ENCODE results near the gene FAM210A.

FAM210A gene

GRCh38 chr18:13760047-13760446 is 33.7 kb upstream of the FAM210A start:
- Histone ChIP-seq H3K36me3 (ENCODE audit: insufficient read depth, low read length) (peaks cover 67% of the 10 kb centered on the region), H3K4me1 (ENCODE audit: insufficient read depth, low read length, severe bottlenecking) (no peaks in the 10 kb centered on the region), H3K27ac (ENCODE audit: low read depth, low read length, poor library complexity, severe bottlenecking) (no peak overlapping the region), H3K4me3 (ENCODE audit: low read depth, low read length, poor library complexity, severe bottlenecking) (no peak overlapping the region), H3K27me3 (ENCODE audit: insufficient read depth, low read length) (no peaks in the 10 kb centered on the region), H2AFZ (ENCODE audit: low read length) (no peak overlapping the region), H4K20me1 (ENCODE audit: insufficient read depth, low read length) (no peaks in the 10 kb centered on the region), H3K9me2 (ENCODE audit: low read depth, low read length) (no peaks in the 10 kb centered on the region), H3F3A (ENCODE audit: insufficient read depth, low read length) (no peaks in the 10 kb centered on the region), H3K79me2 (ENCODE audit: insufficient read depth, low read length) (no peaks in the 10 kb centered on the region), H3K4me2 (ENCODE audit: low read length) (no peak overlapping the region), H3K9me3 (ENCODE audit: low read length) (no peaks in the 10 kb centered on the region), H3K9ac (ENCODE audit: low read length) (no peak overlapping the region)
- TF ChIP-seq CTCF (IDR thresholded peaks at IDR 0.05; ENCODE audit: low read length): no peak
- no peak for TF ChIP-seq EZH2 (IDR thresholded peaks at IDR 0.05; ENCODE audit: borderline replicate concordance, low read length)

GRCh38 chr18:13758622-13759021 is 32.3 kb upstream of the FAM210A start:
- no peaks in the 10 kb centered on the region for H3K9me2 ChIP-seq (ENCODE audit: low read depth, low read length)
- no peaks in the 10 kb centered on the region for H3K27me3 ChIP-seq (ENCODE audit: insufficient read depth, low read length)
- no peak overlapping the region for H3K9ac ChIP-seq (ENCODE audit: low read length)
- TF ChIP-seq EZH2 (IDR thresholded peaks at IDR 0.05; ENCODE audit: borderline replicate concordance, low read length) (no peak), CTCF (IDR thresholded peaks at IDR 0.05; ENCODE audit: low read length) (no peak)
- H3K36me3 ChIP-seq (ENCODE audit: insufficient read depth, low read length): peaks cover 81% of the 10 kb centered on the region
- H3K79me2 ChIP-seq (ENCODE audit: insufficient read depth, low read length): no peaks in the 10 kb centered on the region
- H3K4me3 ChIP-seq (ENCODE audit: low read depth, low read length, poor library complexity, severe bottlenecking): no peak overlapping the region
- H3K4me1 ChIP-seq (ENCODE audit: insufficient read depth, low read length, severe bottlenecking): no peaks in the 10 kb centered on the region
- H4K20me1 ChIP-seq (ENCODE audit: insufficient read depth, low read length): no peaks in the 10 kb centered on the region
- H3K27ac ChIP-seq (ENCODE audit: low read depth, low read length, poor library complexity, severe bottlenecking): no peak overlapping the region
- no peaks in the 10 kb centered on the region for H3F3A ChIP-seq (ENCODE audit: insufficient read depth, low read length)
- no peaks in the 10 kb centered on the region for H3K9me3 ChIP-seq (ENCODE audit: low read length)
- no peak overlapping the region for H3K4me2 ChIP-seq (ENCODE audit: low read length)
- no peak overlapping the region for H2AFZ ChIP-seq (ENCODE audit: low read length)

GRCh38 chr18:13756671-13757070 is 30.3 kb upstream of the FAM210A start:
- H4K20me1 ChIP-seq (ENCODE audit: insufficient read depth, low read length): no peaks in the 10 kb centered on the region
- TF ChIP-seq CTCF (IDR thresholded peaks at IDR 0.05; ENCODE audit: low read length) (no peak), EZH2 (IDR thresholded peaks at IDR 0.05; ENCODE audit: borderline replicate concordance, low read length) (no peak)
- H3K4me1 ChIP-seq (ENCODE audit: insufficient read depth, low read length, severe bottlenecking): no peaks in the 10 kb centered on the region
- no peaks in the 10 kb centered on the region for H3F3A ChIP-seq (ENCODE audit: insufficient read depth, low read length)
- no peaks in the 10 kb centered on the region for H3K27me3 ChIP-seq (ENCODE audit: insufficient read depth, low read length)
- no peaks in the 10 kb centered on the region for H3K9me3 ChIP-seq (ENCODE audit: low read length)
- peaks cover 91% of the 10 kb centered on the region for H3K36me3 ChIP-seq (ENCODE audit: insufficient read depth, low read length)
- H2AFZ ChIP-seq (ENCODE audit: low read length): no peak overlapping the region
- no peaks in the 10 kb centered on the region for H3K79me2 ChIP-seq (ENCODE audit: insufficient read depth, low read length)
- H3K9ac ChIP-seq (ENCODE audit: low read length): no peak overlapping the region
- H3K9me2 ChIP-seq (ENCODE audit: low read depth, low read length): no peaks in the 10 kb centered on the region
- no peak overlapping the region for H3K4me2 ChIP-seq (ENCODE audit: low read length)
- no peak overlapping the region for H3K27ac ChIP-seq (ENCODE audit: low read depth, low read length, poor library complexity, severe bottlenecking)
- H3K4me3 ChIP-seq (ENCODE audit: low read depth, low read length, poor library complexity, severe bottlenecking): no peak overlapping the region

All from OCI-LY1 (cell line).